Subcutaneous abdominal adipose tissue (tissue), 5 donors: ENCODE results near the gene PPFIBP1.
"Not testable (repeated sequence)": the region's sequence is repeated elsewhere in the genome, so short reads cannot be mapped to it uniquely, and the experiment has no call there.

Experiments
- H3K27ac ChIP-seq: one replicate; pipeline ENCODE4 v1.7.0; 2013; ENCODE audit warnings: low read depth, mild to moderate bottlenecking, inconsistent platforms, low read length, moderate library complexity
- H3K27me3 ChIP-seq, 5 donors: one replicate each; pipeline ENCODE4 v1.7.0; 2013; ENCODE audit warnings: low read length in 5 of 5, inconsistent platforms in 1 of 5; ENCODE audit not compliant: control insufficient read depth in 5 of 5, insufficient read depth in 4 of 5
- H3K36me3 ChIP-seq, 5 donors: one replicate each; pipeline ENCODE4 v1.7.0; 2013; ENCODE audit warnings: low read length in 5 of 5; ENCODE audit not compliant: control insufficient read depth in 5 of 5, insufficient read depth in 5 of 5
- H3K4me1 ChIP-seq, 5 donors: one replicate each; pipeline ENCODE4 v1.7.0; 2013; ENCODE audit warnings: low read length in 5 of 5, mild to moderate bottlenecking in 3 of 5, moderate library complexity in 1 of 5; ENCODE audit not compliant: control insufficient read depth in 5 of 5, insufficient read depth in 5 of 5
- H3K4me3 ChIP-seq, 5 donors: one replicate each; pipeline ENCODE4 v1.7.0; 2013; ENCODE audit warnings: low read length in 5 of 5, low read depth in 1 of 5
- H3K9ac ChIP-seq, 5 donors: one replicate each; pipeline ENCODE4 v1.7.0; 2013; ENCODE audit warnings: low read length in 5 of 5, mild to moderate bottlenecking in 4 of 5, moderate library complexity in 3 of 5
- H3K9me3 ChIP-seq, 5 donors: one replicate each; pipeline ENCODE4 v1.7.0; 2013; ENCODE audit warnings: low read length in 5 of 5; ENCODE audit not compliant: control insufficient read depth in 5 of 5
- donor health status: healthy.
- donor health status: healthy.
- donor health status: healthy.
- donor health status: healthy.
- donor health status: healthy.

The PPFIBP1 gene

GRCh38 chr12:27644158-27644845, 120.3 kb downstream of the PPFIBP1 start:
- Histone ChIP-seq H3K36me3 (peaks cover 0 to 22% (median 3%) of the 10 kb centered on the region in 5 donors), H3K4me3 (no peak overlapping the region), H3K9ac (no peak overlapping the region), H3K27me3 (no peaks in the 10 kb centered on the region), H3K4me1 (no peaks in the 10 kb centered on the region), H3K9me3 (no peaks in the 10 kb centered on the region), H3K27ac (no peak overlapping the region)

- H3K9ac ChIP-seq = no peak overlapping the region
Measured at GRCh38 chr12:27645671-27646070, 121.7 kb downstream of the PPFIBP1 start.

GRCh38 chr12:27646149-27646548, 122.1 kb downstream of the PPFIBP1 start:
- peaks cover 0 to 27% (median 8%) of the 10 kb centered on the region in 5 donors for H3K36me3 ChIP-seq
- H3K27me3 ChIP-seq = no peaks in the 10 kb centered on the region
- no peak overlapping the region for H3K9ac ChIP-seq
- no peak overlapping the region for H3K4me3 ChIP-seq
- H3K27ac ChIP-seq = no peak overlapping the region
- no peaks in the 10 kb centered on the region for H3K9me3 ChIP-seq
- no peaks in the 10 kb centered on the region for H3K4me1 ChIP-seq

More at GRCh38 chr12:27645671-27646070, 121.7 kb downstream of the PPFIBP1 start:
- H3K36me3 ChIP-seq = peaks cover 0 to 27% (median 7%) of the 10 kb centered on the region in 5 donors
- no peaks in the 10 kb centered on the region for H3K4me1 ChIP-seq
- no peaks in the 10 kb centered on the region for H3K9me3 ChIP-seq
- H3K27ac ChIP-seq = no peak overlapping the region
- H3K4me3 ChIP-seq = no peak overlapping the region
- H3K27me3 ChIP-seq = no peaks in the 10 kb centered on the region

GRCh38 chr12:27650011-27650410, 126.0 kb downstream of the PPFIBP1 start:
- no peak overlapping the region for H3K9ac ChIP-seq
- no peaks in the 10 kb centered on the region for H3K4me1 ChIP-seq
- peaks cover under 1 to 27% (median 8%) of the 10 kb centered on the region in 5 donors for H3K36me3 ChIP-seq
- H3K27ac ChIP-seq = no peak overlapping the region
- H3K4me3 ChIP-seq = no peak overlapping the region
- no peaks in the 10 kb centered on the region for H3K9me3 ChIP-seq
- no peaks in the 10 kb centered on the region for H3K27me3 ChIP-seq

GRCh38 chr12:27651201-27651600, 127.2 kb downstream of the PPFIBP1 start:
- Histone ChIP-seq H3K27ac (no peak overlapping the region), H3K9ac (no peak overlapping the region), H3K27me3 (no peaks in the 10 kb centered on the region), H3K9me3 (no peaks in the 10 kb centered on the region), H3K36me3 (peaks cover 3 to 20% (median 8%) of the 10 kb centered on the region in 5 donors), H3K4me3 (no peak overlapping the region), H3K4me1 (no peaks in the 10 kb centered on the region)

- no peaks in the 10 kb centered on the region for H3K27me3 ChIP-seq
- H3K4me1 ChIP-seq = no peaks in the 10 kb centered on the region
- no peak overlapping the region for H3K27ac ChIP-seq
- peaks cover 3 to 25% (median 11%) of the 10 kb centered on the region in 5 donors for H3K36me3 ChIP-seq
- H3K9me3 ChIP-seq = no peaks in the 10 kb centered on the region
- no peak overlapping the region for H3K9ac ChIP-seq
- H3K4me3 ChIP-seq = no peak overlapping the region
Measured at GRCh38 chr12:27652174-27652763, 128.3 kb downstream of the PPFIBP1 start.

GRCh38 chr12:27653661-27654060, 129.7 kb downstream of the PPFIBP1 start:
- Histone ChIP-seq H3K9me3 (no peaks in the 10 kb centered on the region), H3K9ac (no peak overlapping the region), H3K4me3 (no peak overlapping the region), H3K27me3 (no peaks in the 10 kb centered on the region), H3K4me1 (no peaks in the 10 kb centered on the region), H3K36me3 (peaks cover 5 to 24% (median 11%) of the 10 kb centered on the region in 5 donors), H3K27ac (no peak overlapping the region)

- not testable (repeated sequence) for H3K27me3 ChIP-seq, H3K9me3 ChIP-seq, H3K4me3 ChIP-seq, H3K4me1 ChIP-seq, H3K27ac ChIP-seq, H3K9ac ChIP-seq
- H3K36me3 ChIP-seq = peaks cover 6 to 20% (median 9%) of the 10 kb centered on the region in 5 donors
Measured at GRCh38 chr12:27655476-27655875, 131.5 kb downstream of the PPFIBP1 start.

GRCh38 chr12:27657296-27657695, 133.3 kb downstream of the PPFIBP1 start:
- H3K9ac ChIP-seq = no peak overlapping the region

GRCh38 chr12:27665704-27666103, 141.7 kb downstream of the PPFIBP1 start:
- H3K4me1 ChIP-seq = peaks cover 0 to 7% (median 5%) of the 10 kb centered on the region in 5 donors
- no peak overlapping the region for H3K4me3 ChIP-seq
- peaks cover 4 to 53% (median 35%) of the 10 kb centered on the region in 5 donors for H3K36me3 ChIP-seq
- no peaks in the 10 kb centered on the region for H3K27me3 ChIP-seq
- H3K27ac ChIP-seq = no peak overlapping the region
- no peak overlapping the region for H3K9ac ChIP-seq
- H3K9me3 ChIP-seq = no peaks in the 10 kb centered on the region

More at GRCh38 chr12:27657296-27657695, 133.3 kb downstream of the PPFIBP1 start:
- H3K36me3 ChIP-seq = peaks cover 4 to 33% (median 20%) of the 10 kb centered on the region in 5 donors
- no peak overlapping the region for H3K27ac ChIP-seq
- no peaks in the 10 kb centered on the region for H3K4me1 ChIP-seq
- H3K4me3 ChIP-seq = no peak overlapping the region
- H3K9me3 ChIP-seq = no peaks in the 10 kb centered on the region
- no peaks in the 10 kb centered on the region for H3K27me3 ChIP-seq
